Ramos (cell line): ENCODE results near the gene CNTNAP2.

Experiments used
- in situ Hi-C: fragments of 300-500 bp; cut with MboI; formaldehyde crosslinking; loops from one replicate; pipeline ENCODE4 v1.14.3; 2022; ENCODE audit warnings: low sequenced_read_pairs; ENCODE audit not compliant: unreplicated experiment

Gene CNTNAP2

DNA sequence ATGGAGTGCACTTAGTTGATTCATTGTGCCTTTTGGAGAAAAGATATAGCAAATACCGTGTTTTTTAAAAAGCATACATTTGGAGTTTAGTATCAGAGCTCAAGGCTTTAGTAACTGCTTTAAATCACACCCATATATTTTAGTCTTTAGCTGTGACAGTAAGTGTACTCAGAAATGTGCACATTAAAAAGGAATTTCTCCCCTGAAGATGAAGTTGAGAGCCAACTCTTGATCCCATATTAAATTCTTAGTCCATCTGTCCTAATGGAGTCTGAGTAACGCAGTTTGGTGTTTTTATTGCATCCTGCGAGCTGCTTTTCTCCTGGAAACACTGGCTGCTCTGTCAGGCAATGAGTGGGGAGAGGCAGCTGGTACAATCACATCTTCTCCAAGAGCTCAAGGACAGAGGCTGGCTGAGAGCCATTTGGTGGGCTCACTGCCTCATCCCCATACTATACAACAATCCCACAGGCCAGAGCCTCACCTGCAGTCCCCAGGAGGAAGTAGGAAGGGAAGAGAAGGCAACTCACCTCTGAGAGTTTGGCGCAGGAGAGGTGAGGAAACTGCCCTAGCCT is 2000.3 kb downstream of the CNTNAP2 start:
- in situ Hi-C loops = no loop called here

DNA sequence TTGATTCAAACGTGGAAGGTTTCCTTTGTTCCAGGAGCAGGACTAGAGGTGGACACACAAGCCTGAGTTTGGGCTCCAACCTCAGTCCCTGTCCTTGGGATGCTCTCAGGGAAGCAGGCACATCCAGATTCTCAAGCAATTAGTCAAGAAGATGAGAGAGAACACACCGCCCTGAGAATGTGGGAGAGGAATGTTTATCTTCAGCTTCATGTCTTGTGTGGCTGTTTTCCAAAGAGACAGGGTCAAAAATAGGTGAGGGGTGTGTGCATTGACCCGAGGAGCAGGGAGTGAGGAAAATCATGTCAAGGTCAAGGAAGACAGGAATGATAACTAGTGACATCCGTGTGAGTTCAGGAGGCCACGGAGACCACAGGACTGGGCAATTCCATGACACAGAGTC is 2001.8 kb downstream of the CNTNAP2 start:
- in situ Hi-C loops = no loop called here

DNA sequence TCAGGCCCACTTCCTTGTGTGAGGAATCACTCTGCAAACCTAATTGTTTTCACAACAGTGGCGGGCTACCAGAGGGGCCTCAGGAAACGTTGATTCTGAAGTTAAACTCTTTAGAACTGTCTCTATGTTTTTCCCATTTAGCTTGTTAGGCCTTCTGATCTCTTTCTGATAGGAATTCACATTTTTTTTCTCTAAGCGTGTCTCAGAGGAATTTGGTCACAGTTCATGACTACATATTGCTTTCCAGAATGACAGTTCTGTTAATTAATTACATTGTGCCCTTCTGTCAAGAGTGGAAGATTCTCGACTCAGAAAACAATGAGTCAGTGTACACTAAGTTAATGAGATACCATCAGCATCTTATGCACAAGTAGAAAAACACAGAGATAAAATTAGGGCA is 2004.8 kb downstream of the CNTNAP2 start:
- in situ Hi-C loops = no loop called here

DNA sequence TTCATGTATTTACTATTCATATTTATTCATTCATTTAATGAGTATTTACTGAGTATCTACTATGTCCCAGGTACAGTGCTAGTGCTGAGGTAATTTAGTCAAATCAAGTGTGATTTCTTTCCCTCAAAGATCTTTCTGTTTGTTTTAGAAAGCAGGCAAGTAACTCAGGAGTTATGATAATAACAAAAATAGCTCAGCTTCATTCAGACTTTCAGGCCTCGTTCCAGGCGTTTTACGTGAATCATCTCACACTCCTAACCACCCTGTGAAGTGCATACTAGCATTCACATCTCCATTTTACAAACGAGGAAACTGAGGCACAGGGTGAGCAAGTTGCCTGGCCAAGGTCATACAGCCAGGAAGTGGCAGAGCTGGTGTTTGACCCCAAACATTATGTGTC is 2005.2 kb downstream of the CNTNAP2 start:
- in situ Hi-C loops = no loop called here

DNA sequence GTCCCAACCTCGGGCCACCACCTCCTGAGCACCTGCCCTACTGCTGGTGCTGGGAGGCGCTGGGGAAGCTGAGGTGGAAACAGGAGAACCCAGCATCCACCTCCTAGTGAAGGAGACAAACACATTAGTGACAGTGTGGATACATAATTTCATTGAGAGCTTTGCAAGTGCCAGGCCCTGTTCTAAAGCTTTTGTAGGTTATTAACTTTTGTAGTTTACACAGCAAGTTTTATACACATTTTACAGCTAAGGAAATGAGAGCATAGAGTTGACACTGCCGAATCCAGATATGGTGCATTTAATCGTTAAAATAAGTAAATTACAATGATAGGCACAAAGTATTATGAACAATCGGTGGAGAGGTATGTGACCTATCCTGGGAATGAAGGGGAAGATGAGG is 2007.9 kb downstream of the CNTNAP2 start:
- in situ Hi-C loops = no loop called here

DNA sequence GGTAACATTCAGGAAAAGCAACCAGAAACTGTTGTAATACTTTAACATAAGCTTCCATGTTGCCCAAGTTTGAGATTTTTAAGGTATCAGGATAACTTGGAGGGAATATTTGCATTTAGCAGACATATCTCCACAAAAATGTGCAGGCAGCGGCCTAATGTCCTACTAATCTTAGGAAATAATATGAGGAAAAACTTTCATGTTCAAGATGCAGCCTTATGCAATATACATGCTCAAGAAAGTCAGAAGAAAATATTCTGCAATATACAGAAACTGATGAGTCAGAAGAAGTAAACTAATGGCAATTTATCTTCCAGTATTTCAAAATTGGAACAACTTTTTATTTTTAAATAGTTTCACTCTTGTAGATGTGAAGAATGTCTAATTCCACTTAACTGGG is 2010.8 kb downstream of the CNTNAP2 start:
- in situ Hi-C loops = no loop called here

- in situ Hi-C loops = no loop called here
Measured at GRCh38 chr7:148129023-148129422, 2012.4 kb downstream of the CNTNAP2 start.

DNA sequence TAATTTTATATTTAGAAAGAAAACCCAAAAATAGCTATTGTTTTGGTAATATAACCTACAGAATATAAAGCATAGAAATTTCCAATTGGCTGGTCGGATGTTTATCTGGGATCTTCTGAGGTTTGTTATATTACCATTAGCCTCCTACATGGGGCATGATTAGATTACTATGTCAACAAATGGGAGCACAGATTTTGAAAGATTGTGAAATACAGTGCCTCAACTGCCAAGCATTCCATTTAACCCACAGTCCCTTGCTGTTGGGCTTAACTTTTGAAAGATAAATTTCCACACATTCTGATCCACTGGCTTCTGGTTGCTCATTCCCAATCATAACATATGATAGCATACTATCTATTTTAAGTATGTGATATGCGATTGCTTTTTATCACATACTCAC is 2018.5 kb downstream of the CNTNAP2 start:
- in situ Hi-C loops = no loop called here

DNA sequence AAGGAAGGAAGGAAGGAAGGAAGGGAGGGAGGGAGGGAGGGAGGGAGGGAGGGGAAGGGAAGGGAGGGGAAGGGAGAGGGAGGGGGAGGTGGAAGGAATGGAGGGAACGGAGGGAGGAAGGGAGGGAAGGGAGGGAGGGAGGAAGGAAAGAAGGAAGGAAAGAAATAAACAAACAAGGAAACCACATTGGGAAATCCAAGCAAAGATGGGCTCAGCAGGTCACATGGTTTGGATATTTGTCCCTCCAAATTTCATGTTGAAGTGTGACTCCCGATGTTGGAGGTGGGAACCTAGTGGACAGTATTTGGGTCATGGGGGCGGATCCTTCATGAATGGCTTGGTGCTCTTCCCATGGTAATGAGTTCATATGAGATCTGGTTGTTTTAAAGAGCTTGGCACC is 2019.4 kb downstream of the CNTNAP2 start:
- in situ Hi-C loops = no loop called here

- in situ Hi-C loops = no loop called here
Measured at GRCh38 chr7:148142660-148143248, 2026.2 kb downstream of the CNTNAP2 start.

GRCh38 chr7:148144827-148145226 is 2028.2 kb downstream of the CNTNAP2 start:
- in situ Hi-C loops = no loop called here

DNA sequence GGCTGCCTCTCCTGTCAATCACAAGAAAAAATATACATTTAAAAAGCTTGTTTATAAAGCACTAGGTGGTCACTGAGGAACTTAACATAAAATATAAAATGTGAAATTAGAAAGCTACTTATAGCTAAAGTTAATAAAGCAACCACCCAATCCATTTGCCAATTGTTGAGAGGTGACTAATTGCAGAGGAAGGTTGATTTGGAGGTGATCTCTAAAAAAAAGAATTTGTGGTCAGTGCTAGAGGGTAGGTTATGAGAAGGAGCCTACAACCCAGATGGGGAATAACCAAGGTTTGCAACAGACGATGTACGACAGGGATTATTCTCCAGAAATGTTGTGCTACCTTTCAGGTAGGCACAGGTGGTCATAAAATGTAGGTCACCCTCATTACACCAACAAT is 2029.7 kb downstream of the CNTNAP2 start:
- in situ Hi-C loops = no loop called here

DNA sequence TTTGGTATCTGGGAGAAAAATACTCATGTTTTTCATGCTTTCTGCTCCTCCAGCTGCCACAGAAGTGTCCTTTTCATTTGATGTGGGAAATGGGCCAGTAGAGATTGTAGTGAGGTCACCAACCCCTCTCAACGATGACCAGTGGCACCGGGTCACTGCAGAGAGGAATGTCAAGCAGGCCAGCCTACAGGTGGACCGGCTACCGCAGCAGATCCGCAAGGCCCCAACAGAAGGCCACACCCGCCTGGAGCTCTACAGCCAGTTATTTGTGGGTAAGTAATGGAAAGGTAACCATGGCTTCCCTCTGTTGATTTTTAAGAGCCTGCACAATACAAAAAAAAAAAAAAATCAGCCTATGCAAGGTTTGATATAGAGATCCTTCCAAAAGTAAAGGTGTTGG is 2030.8 kb downstream of the CNTNAP2 start:
- in situ Hi-C loops = no loop called here

DNA sequence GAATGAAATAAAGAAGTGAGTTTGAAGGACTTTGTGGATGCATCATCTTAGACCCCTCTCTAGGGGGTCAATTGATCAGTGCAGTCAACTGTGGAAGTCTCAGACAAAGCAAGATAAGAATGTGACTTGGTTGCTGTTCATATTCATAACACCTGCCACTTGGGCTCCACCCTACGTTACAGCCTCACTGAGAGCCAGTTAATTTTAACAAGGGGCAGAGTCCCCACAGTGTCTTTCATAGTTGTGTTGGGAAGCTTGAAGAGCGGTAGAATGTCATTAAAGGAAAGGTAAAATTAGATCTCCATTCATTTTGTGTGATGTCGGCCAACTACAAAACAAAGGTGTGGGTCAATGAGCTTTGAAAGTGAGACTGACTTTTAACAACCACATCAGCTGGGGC is 2031.9 kb downstream of the CNTNAP2 start:
- in situ Hi-C loops = no loop called here

DNA sequence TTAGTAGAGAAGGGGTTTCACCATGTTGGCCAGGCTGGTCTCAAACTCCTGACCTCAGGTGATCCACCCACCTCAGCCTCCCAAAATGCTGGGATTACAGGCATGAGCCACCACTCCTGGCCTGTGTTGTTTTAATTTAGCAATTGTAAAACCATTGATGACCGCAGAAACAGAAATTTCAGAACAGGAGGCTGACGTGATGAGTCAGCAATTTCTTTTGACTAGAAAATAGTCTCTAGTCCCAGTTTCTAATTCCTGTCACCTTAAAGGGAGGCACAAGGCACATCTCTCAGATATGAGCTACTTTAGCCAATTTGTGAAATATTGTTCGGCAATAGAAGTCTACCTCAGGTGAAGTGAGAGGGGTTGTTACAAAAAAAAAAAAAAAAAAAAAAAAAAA is 2033.1 kb downstream of the CNTNAP2 start:
- in situ Hi-C loops = no loop called here

GRCh38 chr7:148151778-148152177 is 2035.2 kb downstream of the CNTNAP2 start:
- in situ Hi-C loops = no loop called here

- in situ Hi-C loops = no loop called here
Measured at GRCh38 chr7:148153616-148154284, 2037.1 kb downstream of the CNTNAP2 start.

DNA sequence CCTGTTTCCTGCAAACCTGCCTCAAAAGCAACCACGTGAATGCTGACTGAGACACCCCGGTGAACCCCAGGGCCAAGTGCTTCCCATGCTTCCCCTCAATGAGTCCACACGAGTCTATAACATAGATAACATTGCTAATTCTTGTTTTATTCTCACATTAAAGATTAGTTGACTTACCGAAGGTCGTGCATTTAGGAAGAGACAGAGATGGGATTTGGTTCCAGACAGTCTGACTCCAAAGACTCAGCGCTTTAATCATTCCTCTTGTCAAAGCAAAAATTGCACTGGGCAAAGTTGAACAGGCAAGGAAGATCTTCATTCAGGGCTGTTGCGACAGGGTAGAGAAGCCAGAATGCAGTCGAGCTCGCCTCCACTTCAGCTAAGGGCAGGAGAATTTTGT is 2038.4 kb downstream of the CNTNAP2 start:
- in situ Hi-C loops = no loop called here

GRCh38 chr7:148155826-148156225 is 2039.2 kb downstream of the CNTNAP2 start:
- in situ Hi-C loops = no loop called here

- in situ Hi-C loops = no loop called here
Measured at GRCh38 chr7:148156233-148156632, 2039.6 kb downstream of the CNTNAP2 start.

- in situ Hi-C loops = no loop called here
Measured at GRCh38 chr7:148159331-148159730, 2042.7 kb downstream of the CNTNAP2 start.

DNA sequence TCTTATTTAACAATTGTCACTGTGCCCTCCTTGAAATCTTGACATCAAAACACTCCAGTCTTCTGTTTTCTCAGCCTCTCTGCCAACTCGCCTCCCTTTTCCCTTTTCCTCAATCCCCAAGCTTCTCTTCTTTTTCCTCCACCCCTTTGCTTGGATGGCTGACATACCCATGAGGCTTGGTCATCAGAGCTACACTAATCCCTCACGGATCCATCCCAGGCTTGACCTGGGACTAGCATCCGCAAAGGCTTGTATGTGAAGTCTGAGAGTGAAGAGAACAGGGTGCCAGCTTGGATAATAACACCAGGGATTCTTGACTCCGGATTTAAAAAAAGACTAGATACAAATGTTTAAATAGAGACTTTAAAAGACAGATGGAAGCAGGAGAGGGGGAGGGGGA is 2045.2 kb downstream of the CNTNAP2 start:
- in situ Hi-C loops = no loop called here
